Mucosa of descending colon (tissue), 3 donors: ENCODE results near the gene ZCWPW1. TPM values are rescaled to one million over a fixed set of nuclear protein-coding genes. Genes with fewer than 3 reads are reported as not detected.
"Not testable (repeated sequence)": the region's sequence is repeated elsewhere in the genome, so short reads cannot be mapped to it uniquely, and the experiment has no call there.

Experiments used
- ATAC-seq: fragments of 200-7000 bp; cut with Tn5 transposase; one replicate; pipeline ENCODE4 v1.9.1; 2020; ENCODE audit warnings: mild to moderate bottlenecking, moderate library complexity
- DNase-seq, 3 donors: peaks; one replicate each; pipeline ENCODE4 v3.0.0-alpha.2; 2020
- H3K36me3 ChIP-seq: fragments of 200-600 bp; one replicate; pipeline ENCODE4 v1.8.0; 2021; ENCODE audit warnings: low read depth, mild to moderate bottlenecking
- H3K4me1 ChIP-seq: fragments of 200-600 bp; one replicate; pipeline ENCODE4 v1.8.0; 2021; ENCODE audit warnings: low read depth, mild to moderate bottlenecking
- H3K4me3 ChIP-seq: fragments of 200-600 bp; one replicate; pipeline ENCODE4 v1.8.0; 2021; ENCODE audit warnings: mild to moderate bottlenecking
- H3K9me3 ChIP-seq: fragments of 200-600 bp; one replicate; pipeline ENCODE4 v1.8.0; 2021; ENCODE audit warnings: mild to moderate bottlenecking
- intact Hi-C, 2 donors: fragments of 100-400 bp; cut with DNase I in 1 of 2; cut with micrococcal nuclease in 1 of 2; formaldehyde crosslinking; loops; one replicate each; pipeline versions ENCODE4 v1.11.0 to v1.11.1; 2022; cut with DNase I, micrococcal nuclease
- total RNA-seq, 3 donors: library from RNA; stranded (reverse); fragmentation: NEBNext Ultra II Directional in 2 of 3; extraction: Animal tissue kit (Norgen Biotek cat#: 25700) in 2 of 3; gene quantifications; one replicate each; pipeline versions ENCODE4 v1.2.1 to v1.2.4, GENCODE V29; 2021 to 2023
- TF ChIP-seq, protein P1 (sequence below): fragments of 200-600 bp; IDR thresholded peaks from one replicate; pipeline ENCODE4 v1.8.0; 2022; ENCODE audit warnings: antibody characterized with exemption, mild to moderate bottlenecking
- donor health status: DM: no; HTN: no; CAD: no; lungs with moderate emphysema.
- donor health status: DM: no; HTN: no; CAD: no.
- donor health status: DM: no; HTN: yes; CAD: no.

The ZCWPW1 gene
- total RNA-seq, 3 donors from 2014 or later: 1.8 to 6.1 (median 2.3) TPM

DNA sequence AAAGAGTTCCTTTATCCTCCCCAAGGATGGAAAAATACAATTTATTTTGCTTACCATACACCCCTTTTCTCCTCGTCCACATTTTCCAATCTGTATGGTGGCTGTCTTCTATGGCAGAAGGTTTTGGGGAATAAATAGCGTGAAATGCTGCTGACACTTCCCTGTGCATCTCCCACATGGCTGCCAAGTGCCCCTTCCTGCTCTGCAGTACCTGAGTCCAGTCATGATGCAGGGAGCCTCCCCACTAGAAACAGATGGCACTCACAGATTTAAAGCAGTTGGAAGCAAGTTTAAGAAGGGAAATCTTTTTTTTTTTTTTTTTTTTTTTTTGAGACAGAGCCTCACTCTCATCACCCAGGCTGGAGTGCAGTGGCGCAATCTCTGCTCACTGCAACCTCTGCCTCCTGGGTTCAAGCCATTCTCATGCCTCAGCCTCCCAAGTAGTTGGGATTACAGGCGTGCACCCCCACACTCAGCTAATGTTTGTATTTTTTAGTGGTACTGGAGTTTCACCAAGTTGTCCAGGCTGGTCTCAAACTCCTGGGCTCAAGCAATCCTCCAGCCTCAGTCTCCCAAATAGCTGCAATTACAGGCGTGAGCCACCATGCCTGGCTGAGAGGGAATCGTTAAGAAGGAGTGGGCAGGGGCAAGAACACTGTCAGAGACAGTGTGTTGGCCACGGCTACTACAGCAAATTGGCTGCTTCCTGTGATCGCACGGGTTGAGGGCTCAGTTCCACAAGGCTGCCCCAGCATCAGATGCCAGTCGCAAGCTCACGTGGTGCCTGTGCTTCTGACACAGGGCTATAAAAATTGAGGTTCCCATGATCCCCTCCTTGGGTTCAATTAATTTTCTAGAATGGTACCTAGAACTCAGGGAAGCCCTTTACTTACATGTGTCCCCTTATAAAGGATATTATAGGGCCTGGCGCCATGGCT lies 60.6 kb downstream of the ZCWPW1 start:
- ATAC-seq: peak; percentile 37
- Histone ChIP-seq H3K4me3 (no peak overlapping the region), H3K9me3 (no peaks in the 10 kb centered on the region), H3K4me1 (no peaks in the 10 kb centered on the region), H3K36me3 (no peaks in the 10 kb centered on the region)
- intact Hi-C loops: no loop called here
- TF ChIP-seq, protein P1, sequence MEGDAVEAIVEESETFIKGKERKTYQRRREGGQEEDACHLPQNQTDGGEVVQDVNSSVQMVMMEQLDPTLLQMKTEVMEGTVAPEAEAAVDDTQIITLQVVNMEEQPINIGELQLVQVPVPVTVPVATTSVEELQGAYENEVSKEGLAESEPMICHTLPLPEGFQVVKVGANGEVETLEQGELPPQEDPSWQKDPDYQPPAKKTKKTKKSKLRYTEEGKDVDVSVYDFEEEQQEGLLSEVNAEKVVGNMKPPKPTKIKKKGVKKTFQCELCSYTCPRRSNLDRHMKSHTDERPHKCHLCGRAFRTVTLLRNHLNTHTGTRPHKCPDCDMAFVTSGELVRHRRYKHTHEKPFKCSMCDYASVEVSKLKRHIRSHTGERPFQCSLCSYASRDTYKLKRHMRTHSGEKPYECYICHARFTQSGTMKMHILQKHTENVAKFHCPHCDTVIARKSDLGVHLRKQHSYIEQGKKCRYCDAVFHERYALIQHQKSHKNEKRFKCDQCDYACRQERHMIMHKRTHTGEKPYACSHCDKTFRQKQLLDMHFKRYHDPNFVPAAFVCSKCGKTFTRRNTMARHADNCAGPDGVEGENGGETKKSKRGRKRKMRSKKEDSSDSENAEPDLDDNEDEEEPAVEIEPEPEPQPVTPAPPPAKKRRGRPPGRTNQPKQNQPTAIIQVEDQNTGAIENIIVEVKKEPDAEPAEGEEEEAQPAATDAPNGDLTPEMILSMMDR: no peak
- DNase-seq: peak; percentile 23 to 66 (median 29)

DNA sequence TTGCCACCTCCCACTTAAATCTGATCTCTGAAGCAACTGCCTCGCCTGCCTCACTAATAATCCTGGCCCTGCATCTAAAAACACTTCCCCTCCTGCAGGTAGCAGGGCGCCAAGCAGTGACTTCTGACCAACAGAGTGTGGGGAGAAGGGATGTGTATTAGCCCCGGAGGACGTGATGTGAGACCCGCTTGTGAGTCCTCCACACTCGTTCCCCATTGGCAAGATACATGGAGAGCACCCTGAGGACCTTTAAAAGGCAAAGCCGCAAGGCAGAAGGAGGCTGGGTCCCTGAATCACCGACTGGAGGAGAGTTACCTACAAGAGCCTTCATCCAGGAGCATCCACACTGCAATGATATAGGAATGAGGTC lies 61.3 kb downstream of the ZCWPW1 start:
- TF ChIP-seq, protein P1: no peak
- ATAC-seq: no peak
- intact Hi-C loops: no loop called here
- Histone ChIP-seq H3K4me1 (no peaks in the 10 kb centered on the region), H3K36me3 (no peaks in the 10 kb centered on the region), H3K4me3 (no peak overlapping the region), H3K9me3 (no peaks in the 10 kb centered on the region)
- DNase-seq: peak in 1 of 3 donors; percentile 19

DNA sequence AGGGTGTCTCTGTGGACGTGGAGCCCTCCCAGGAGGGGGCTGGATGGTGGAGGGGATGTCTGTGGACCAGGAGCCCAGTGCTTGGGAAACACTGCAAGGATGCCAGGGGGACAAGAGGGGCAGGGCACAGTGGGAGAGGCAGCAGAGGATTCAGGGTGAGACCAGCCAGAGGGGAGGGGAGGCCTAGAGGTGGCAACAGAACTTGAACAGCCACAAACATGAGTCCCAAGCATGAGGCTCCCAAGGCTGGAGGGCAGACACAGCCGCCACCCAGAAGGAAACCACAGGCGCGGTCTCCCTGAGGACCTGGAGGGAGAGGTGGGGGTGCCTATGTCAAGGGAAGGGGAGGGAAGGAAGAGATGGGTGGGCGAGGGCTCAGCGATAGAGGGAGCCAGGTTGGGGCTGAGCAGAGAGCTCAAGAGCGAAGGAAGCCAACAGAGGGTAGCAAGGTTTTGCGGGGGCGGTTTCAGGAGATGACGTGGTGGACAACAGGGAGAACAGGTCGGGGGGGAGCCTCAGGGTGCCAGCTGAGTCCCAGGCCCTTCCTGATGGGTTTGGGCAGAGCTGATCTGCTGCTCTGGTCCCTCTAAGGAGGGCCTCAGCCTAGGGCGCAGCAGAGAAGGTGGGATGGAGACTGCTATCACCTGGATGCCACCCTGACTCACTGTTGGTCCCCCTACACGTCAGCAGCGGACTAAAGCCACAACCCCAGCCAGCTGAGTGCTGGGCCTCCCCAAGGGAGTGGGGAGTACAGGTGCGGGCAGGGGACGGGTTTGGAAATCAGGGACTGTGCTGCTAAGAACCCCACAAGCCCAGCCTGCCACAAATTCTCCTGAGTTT lies 61.9 kb downstream of the ZCWPW1 start:
- Histone ChIP-seq H3K9me3 (no peaks in the 10 kb centered on the region), H3K4me1 (no peaks in the 10 kb centered on the region), H3K4me3 (no peak overlapping the region), H3K36me3 (no peaks in the 10 kb centered on the region)
- peak in 1 of 3 donors; percentile 64 for DNase-seq
- intact Hi-C loops: no loop called here
- ATAC-seq: peak; percentile 7
- TF ChIP-seq, protein P1: no peak

DNA sequence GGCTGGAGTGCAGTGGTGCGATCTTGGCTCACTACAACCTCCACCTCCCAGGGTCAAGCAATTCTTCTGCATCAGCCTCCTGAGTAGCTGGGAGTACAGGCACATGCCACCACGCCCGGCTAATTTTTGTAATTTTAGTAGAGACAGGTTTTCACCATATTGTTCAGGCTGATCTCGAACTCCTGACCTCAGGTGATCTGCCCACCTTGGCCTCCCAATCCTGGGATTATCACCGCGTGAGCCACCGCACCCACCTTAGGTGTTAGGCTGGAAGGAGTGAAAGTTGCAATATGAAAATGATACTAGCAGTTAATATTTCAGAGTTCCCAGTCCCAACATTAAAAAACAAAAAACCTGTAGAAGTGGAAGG lies 62.5 kb downstream of the ZCWPW1 start:
- intact Hi-C loops, H3K36me3 ChIP-seq, DNase-seq, H3K4me1 ChIP-seq, H3K4me3 ChIP-seq, H3K9me3 ChIP-seq, ATAC-seq: not testable (repeated sequence)

DNA sequence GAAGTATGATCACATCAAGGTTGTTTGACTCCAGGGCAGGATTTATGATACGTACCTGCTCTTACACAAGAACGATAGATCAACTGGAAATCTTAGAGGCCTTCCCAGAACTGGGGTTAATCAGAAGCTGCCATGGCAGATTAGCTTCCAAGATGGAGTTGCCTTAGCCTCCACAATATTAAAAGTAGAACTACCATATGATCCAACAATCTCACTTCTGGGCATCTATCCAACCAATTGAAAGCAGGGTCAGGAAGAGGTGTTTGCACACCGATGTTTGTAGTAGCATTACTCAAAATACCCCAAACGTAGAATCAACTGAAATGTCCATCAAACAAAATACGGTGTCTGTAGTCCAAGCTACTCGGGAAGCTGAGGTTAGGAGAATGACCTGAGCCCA lies 64.0 kb downstream of the ZCWPW1 start:
- no peak for DNase-seq
- ATAC-seq: no peak
- intact Hi-C loops: no loop called here
- H3K36me3 ChIP-seq: peaks cover 9% of the 10 kb centered on the region
- TF ChIP-seq, protein P1: no peak
- H3K9me3 ChIP-seq: no peaks in the 10 kb centered on the region
- no peaks in the 10 kb centered on the region for H3K4me1 ChIP-seq
- H3K4me3 ChIP-seq: no peak overlapping the region

DNA sequence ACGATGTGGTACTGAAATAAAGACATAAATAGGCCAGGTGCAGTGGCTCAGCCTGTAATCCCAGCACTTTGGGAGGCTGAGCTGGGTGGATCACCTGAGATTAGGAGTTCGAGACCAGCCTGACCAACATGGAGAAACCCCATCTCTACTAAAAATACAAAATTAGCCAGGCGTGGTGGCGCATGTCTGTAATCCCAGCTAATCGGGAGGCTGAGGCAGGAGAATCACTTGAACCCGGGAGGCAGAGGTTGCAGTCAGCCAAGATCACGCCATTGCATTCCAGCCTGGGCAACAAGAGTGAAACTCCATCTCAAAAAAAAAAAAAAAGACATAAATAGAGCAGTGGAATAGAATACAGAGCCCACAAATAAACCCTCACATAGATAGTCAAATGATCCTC lies 64.7 kb downstream of the ZCWPW1 start:
- peaks cover 11% of the 10 kb centered on the region for H3K36me3 ChIP-seq
- H3K9me3 ChIP-seq, H3K4me3 ChIP-seq, intact Hi-C loops, H3K4me1 ChIP-seq, ATAC-seq: not testable (repeated sequence)
- DNase-seq: peak in 1 of 3 donors; percentile 3
